Pancreas (tissue), 10 donors: ENCODE data around the gene CA5A. TPM values are rescaled to one million over a fixed set of nuclear protein-coding genes. Genes with fewer than 3 reads are reported as not detected.
"Not testable (repeated sequence)": the region's sequence is repeated elsewhere in the genome, so short reads cannot be mapped to it uniquely, and the experiment has no call there.

ENCODE experiments used
- ATAC-seq, 4 donors: fragments of 200-7000 bp; cut with Tn5 transposase; one replicate each; pipeline versions ENCODE4 v1.8.0 to v1.9.1; 2020; ENCODE audit warnings: mild to moderate bottlenecking in 4 of 4, moderate library complexity in 4 of 4
- DNase-seq, 6 donors: peaks; one replicate each; pipeline ENCODE4 v3.0.0-alpha.2; 2020
- FAIRE-seq: peaks from 2 replicates; lab custom pipeline; 2012; peaks lifted over from hg19 to GRCh38; lab: Jason Lieb, UNC
- H3K27ac ChIP-seq, 4 donors: fragments of 200-600 bp; sonication (generic); 1 replicate in 3 of 4; 2 replicates in 1 of 4; pipeline versions ENCODE4 v1.5.0 to v1.8.0; 2020
- H3K27me3 ChIP-seq, 4 donors: fragments of 200-600 bp; one replicate each; pipeline ENCODE4 v1.8.0; 2021
- H3K36me3 ChIP-seq, 3 donors: fragments of 200-600 bp; sonication (generic) in 1 of 3; one replicate each; pipeline versions ENCODE4 v1.5.0 to v1.8.0; 2020 to 2021
- H3K4me1 ChIP-seq, 3 donors: fragments of 200-600 bp; one replicate each; pipeline ENCODE4 v1.8.0; 2021
- H3K4me3 ChIP-seq, 4 donors: fragments of 200-600 bp; sonication (generic) in 2 of 4; one replicate each; pipeline versions ENCODE4 v1.5.0 to v1.8.0; 2020 to 2021
- H3K9me3 ChIP-seq, 4 donors: fragments of 200-600 bp; one replicate each; pipeline ENCODE4 v1.8.0; 2021
- WGBS, 2 donors: extraction: QIAGEN DNeasy Blood & Tissue Kit; methylation state at CpG; one replicate each; pipeline ENCODE4 v1.1.7; 2013; 5-methylcytosine and 5-hydroxymethylcytosine counted together
- intact Hi-C, 3 donors: fragments of 100-400 bp; cut with DNase I; formaldehyde crosslinking; loops; one replicate each; pipeline versions ENCODE4 v1.11.1 to v1.14.2; 2022
- polyA plus RNA-seq, 2 donors: library from polyadenylated mRNA; stranded (reverse); fragments of 200-250 nt; gene quantifications; one replicate each; pipeline ENCODE4 v1.2.3, GENCODE V29; 2013
- total RNA-seq, 6 donors: library from RNA; stranded (reverse); fragmentation: NEBNext Ultra II Directional in 4 of 6; extraction: Animal tissue kit (Norgen Biotek cat#: 25700) in 4 of 6; gene quantifications; one replicate each; pipeline versions ENCODE4 v1.2.1 to v1.2.4, GENCODE V29; 2021 to 2023
- TF ChIP-seq, protein P1 (sequence below), 4 donors: fragments of 200-600 bp; sonication (generic) in 3 of 4; IDR thresholded peaks; one replicate each; pipeline versions ENCODE4 v1.5.0 to v1.8.0; 2021; ENCODE audit warnings: antibody characterized with exemption in 4 of 4
- donor health status: healthy with polysubstance abuse.
- donor health status: DM: no; HTN: no; CAD: no; lungs with moderate emphysema.
- donor health status: DM: no; HTN: no; CAD: no.
- donor health status: control.
- donor health status: control.
- donor health status: Bipolar disorder and iron deficiency.
- donor health status: DM: yes; HTN: yes; CAD: no.
- donor health status: DM: no; HTN: no; CAD: no.
- donor health status: DM: no; HTN: no; CAD: no.
- donor health status: DM: yes; HTN: yes; CAD: no.

The CA5A gene
- total and polyA plus RNA-seq, 8 donors: under 0.01 TPM; not detected in 6

DNA sequence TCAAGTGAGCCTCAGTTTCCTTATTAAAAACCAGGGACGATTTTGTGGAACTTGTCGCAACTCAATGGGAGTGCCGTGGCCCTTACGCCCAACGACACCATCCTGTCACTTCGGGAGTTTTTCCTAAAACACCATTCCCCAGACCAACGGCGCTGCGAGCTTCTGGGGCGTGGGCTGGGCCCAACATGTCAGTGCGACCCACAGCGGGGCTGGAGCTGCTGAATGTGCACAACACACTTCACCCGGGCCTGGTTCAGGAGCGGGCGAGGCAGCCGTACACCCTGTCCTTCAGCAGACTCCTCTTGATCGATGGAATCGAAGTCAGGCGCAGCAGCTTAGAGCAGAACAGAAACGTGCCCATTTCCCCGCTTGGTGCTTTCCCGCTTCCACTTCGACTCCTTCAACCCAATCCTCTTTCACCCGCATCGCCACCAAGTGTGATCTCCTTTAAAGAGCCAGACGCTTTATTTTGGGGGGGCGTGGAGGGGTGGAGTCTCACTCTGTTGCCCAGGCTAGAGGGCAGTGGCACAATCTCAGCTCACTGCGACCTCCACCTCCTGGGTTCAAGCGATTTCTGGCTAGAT lies 53.8 kb downstream of the CA5A start:
- Histone ChIP-seq H3K27me3 (no peaks in the 10 kb centered on the region), H3K36me3 (no peaks in the 10 kb centered on the region), H3K4me3 (no peak overlapping the region), H3K4me1 (peaks cover 0 to 12% (median 12%) of the 10 kb centered on the region in 3 donors), H3K27ac (no peak overlapping the region), H3K9me3 (no peaks in the 10 kb centered on the region)
- no peak for FAIRE-seq
- TF ChIP-seq, protein P1, sequence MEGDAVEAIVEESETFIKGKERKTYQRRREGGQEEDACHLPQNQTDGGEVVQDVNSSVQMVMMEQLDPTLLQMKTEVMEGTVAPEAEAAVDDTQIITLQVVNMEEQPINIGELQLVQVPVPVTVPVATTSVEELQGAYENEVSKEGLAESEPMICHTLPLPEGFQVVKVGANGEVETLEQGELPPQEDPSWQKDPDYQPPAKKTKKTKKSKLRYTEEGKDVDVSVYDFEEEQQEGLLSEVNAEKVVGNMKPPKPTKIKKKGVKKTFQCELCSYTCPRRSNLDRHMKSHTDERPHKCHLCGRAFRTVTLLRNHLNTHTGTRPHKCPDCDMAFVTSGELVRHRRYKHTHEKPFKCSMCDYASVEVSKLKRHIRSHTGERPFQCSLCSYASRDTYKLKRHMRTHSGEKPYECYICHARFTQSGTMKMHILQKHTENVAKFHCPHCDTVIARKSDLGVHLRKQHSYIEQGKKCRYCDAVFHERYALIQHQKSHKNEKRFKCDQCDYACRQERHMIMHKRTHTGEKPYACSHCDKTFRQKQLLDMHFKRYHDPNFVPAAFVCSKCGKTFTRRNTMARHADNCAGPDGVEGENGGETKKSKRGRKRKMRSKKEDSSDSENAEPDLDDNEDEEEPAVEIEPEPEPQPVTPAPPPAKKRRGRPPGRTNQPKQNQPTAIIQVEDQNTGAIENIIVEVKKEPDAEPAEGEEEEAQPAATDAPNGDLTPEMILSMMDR (IDR thresholded peaks at IDR 0.05): no peak
- intact Hi-C loops: no loop called here
- 95 to 96% methylated on average over 29 of the region's 29 CpGs for WGBS, 2 donors
- no peak for ATAC-seq
- DNase-seq: no peak

DNA sequence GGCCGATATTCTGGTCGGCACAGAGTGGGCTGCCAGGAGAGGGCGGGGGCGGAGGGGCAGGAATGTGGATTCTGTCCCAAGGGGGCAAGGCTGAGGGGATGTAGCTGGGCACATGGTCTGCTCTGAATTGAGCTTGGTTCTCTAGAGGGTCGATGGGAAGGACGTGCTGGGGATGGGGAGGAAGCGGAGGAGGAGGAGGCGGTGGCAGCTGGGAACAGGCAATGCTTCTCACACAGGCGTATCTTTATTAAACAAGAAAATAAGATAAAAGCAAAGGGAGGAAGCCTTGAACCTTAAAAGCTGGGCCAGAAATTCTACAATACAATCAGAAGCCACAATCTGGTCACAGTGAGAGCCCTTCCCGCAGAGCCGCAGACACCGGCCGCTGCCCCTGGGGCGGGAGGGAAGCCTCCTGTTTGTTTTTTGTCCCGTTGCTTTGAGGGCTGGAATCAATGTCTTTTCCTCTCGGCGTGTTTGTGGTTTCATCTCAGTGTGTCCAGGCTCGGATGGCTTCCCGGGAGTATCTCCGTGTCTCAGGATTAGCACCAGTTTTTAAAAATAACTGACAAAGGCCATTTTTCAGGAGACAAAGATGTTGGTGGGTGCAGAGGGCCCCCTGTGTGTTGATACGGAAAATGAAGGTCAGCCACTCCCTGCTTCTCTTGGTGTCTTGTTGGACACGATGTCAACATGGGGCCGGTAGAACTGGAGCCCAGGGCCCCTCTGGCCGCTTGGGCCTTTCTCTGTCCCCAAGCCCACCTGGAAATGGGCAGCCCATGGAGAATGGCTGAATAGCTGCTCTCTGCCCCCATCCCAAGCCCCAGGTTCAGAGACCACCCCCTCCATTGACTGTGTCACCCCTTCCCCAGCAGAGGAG lies 54.8 kb downstream of the CA5A start:
- ATAC-seq (peak; percentile 43 to 66 (median 52)), DNase-seq (peak in 1 of 6 donors; percentile 45), FAIRE-seq (no peak)
- H3K36me3 ChIP-seq: no peaks in the 10 kb centered on the region
- no peak overlapping the region for H3K27ac ChIP-seq
- no peaks in the 10 kb centered on the region for H3K9me3 ChIP-seq
- no peaks in the 10 kb centered on the region for H3K27me3 ChIP-seq
- H3K4me1 ChIP-seq: peaks cover 0 to 12% (median 12%) of the 10 kb centered on the region in 3 donors
- H3K4me3 ChIP-seq: no peak overlapping the region
- intact Hi-C loops: no loop called here
- WGBS, 2 donors: 36 to 39% methylated on average over 22 to 24 of the region's 24 CpGs
- TF ChIP-seq, protein P1 (IDR thresholded peaks at IDR 0.05): no peak

DNA sequence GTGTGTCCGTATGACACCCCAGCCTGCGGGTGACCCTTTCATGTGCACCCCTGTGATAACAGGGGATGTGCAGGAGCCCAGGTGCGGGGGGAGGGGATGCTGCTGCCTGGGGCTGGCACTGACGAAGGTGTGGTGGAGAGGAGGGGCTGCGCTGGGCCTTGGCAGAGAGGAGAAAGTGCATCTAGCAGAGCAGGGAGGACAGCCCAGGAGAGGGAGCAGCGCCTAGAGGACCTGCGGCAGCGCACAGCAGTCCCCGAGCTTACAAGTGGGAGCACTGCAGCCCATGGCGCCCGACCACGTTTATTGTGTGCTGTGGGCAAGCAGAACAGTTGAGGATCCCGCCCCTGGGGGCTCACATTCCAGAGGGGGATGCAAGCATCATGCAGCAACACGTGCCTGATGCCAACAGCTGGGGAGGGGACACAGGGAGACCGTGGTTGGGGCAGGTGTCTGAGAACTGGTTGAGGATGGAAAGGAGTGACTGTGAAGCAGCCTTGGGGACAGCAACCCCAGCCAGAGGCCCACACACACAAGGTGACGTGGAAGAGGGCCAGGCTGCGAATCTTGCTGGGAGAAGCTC lies 56.1 kb downstream of the CA5A start:
- Histone ChIP-seq H3K27me3 (no peaks in the 10 kb centered on the region), H3K36me3 (no peaks in the 10 kb centered on the region), H3K4me1 (peaks cover 0 to 12% (median 11%) of the 10 kb centered on the region in 3 donors), H3K27ac (no peak overlapping the region), H3K4me3 (no peak overlapping the region), H3K9me3 (no peaks in the 10 kb centered on the region)
- TF ChIP-seq, protein P1 (IDR thresholded peaks at IDR 0.05): no peak
- DNase-seq (peak in 1 of 6 donors; percentile 65), FAIRE-seq (no peak), ATAC-seq (peak in 3 of 4 donors; percentile 12 to 32 (median 13))
- 71 to 77% methylated on average over 16 to 17 of the region's 17 CpGs for WGBS, 2 donors
- intact Hi-C loops: no loop called here

DNA sequence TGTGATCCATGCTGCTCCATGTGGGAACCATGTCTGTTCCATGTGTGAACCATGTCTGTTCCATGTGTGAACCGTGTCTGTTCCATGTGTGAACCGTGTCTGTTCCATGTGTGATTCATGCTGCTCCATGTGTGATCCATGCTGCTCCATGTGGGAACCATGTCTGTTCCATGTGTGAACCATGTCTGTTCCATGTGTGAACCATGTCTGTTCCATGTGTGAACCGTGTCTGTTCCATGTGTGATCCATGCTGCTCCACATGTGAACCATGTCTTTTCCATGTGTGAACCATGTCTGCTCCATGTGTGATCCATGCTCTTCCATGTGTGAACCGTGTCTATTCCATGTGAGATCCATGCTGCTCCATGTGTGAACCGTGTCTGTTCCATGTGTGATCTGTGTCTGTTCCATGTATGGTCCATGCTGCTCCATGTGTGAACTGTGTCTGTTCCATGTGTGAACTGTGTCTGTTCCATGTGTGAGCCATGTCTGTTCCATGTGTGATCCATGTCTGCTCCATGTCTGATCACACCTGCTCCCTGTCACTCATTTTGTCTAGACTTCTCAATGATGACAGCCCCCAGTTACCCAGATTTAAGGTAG lies 56.8 kb downstream of the CA5A start:
- WGBS, 2 donors: 95% methylated on average over 5 of the region's 5 CpGs

DNA sequence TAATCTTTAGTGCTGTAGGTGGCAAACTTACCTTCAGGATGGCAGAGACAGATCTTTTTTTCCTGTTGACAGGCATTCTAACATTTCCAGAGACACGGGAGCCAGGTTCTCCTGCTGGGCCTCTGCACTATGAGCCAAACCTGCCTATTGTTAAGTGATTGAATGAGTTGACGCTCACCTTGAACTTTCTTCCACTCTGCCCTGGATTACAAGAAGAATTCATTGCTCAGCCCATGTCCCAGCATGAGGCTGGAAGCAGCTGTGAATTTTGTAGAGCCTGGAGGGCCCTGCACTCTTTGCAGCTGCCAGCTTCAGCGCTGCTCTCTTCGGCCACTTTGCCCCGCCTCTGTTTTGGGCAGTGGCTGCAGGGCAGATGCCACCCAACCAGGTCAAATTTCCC lies 57.6 kb downstream of the CA5A start:
- no peak overlapping the region for H3K4me3 ChIP-seq
- ATAC-seq (peak; percentile 21 to 52 (median 40)), FAIRE-seq (no peak), DNase-seq (peak in 1 of 6 donors; percentile 25)
- H3K27ac ChIP-seq: no peak overlapping the region
- H3K9me3 ChIP-seq: no peaks in the 10 kb centered on the region
- WGBS, 2 donors: 30 to 35% methylated on average over 5 of the region's 5 CpGs
- no peaks in the 10 kb centered on the region for H3K36me3 ChIP-seq
- peaks cover 0 to 12% (median 8%) of the 10 kb centered on the region in 3 donors for H3K4me1 ChIP-seq
- intact Hi-C loops: no loop called here
- no peaks in the 10 kb centered on the region for H3K27me3 ChIP-seq
- TF ChIP-seq, protein P1 (IDR thresholded peaks at IDR 0.05): no peak

More for the DNA sequence above, 56.8 kb downstream of the CA5A start:
- H3K27ac ChIP-seq, DNase-seq, H3K9me3 ChIP-seq, H3K36me3 ChIP-seq, H3K4me3 ChIP-seq, FAIRE-seq, ATAC-seq, intact Hi-C loops, H3K27me3 ChIP-seq: not testable (repeated sequence)
- H3K4me1 ChIP-seq: peaks cover 0 to 12% (median 8%) of the 10 kb centered on the region in 3 donors
